ENCODE measurements around the gene RTCA.
A peak's percentile ranks its signal among the peaks of the same experiment; 100 is the strongest.
"Not testable (repeated sequence)": the region's sequence is repeated elsewhere in the genome, so short reads cannot be mapped to it uniquely, and the experiment has no call there.

Gene RTCA

DNA sequence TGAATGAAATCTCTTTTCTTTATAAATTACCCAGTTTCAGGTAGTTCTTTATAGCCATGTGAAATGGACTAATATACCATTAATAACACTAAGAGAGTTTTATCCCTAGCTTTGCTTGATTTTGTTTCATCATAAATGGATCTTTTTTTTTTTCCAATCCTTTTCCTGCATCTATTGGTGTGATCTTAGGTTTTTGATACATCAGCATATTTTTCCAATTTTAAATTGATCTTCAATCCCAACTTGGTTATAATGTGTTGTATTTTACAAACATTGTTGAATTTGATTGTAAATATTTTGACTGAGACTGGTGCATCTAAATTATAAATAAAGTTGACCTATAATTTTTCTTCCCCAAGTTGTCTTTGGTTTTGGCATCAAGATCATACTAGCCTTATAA lies 4.3 kb upstream of the RTCA start:
- no peak overlapping the region for H3K27ac ChIP-seq
- TF ChIP-seq, protein P1, sequence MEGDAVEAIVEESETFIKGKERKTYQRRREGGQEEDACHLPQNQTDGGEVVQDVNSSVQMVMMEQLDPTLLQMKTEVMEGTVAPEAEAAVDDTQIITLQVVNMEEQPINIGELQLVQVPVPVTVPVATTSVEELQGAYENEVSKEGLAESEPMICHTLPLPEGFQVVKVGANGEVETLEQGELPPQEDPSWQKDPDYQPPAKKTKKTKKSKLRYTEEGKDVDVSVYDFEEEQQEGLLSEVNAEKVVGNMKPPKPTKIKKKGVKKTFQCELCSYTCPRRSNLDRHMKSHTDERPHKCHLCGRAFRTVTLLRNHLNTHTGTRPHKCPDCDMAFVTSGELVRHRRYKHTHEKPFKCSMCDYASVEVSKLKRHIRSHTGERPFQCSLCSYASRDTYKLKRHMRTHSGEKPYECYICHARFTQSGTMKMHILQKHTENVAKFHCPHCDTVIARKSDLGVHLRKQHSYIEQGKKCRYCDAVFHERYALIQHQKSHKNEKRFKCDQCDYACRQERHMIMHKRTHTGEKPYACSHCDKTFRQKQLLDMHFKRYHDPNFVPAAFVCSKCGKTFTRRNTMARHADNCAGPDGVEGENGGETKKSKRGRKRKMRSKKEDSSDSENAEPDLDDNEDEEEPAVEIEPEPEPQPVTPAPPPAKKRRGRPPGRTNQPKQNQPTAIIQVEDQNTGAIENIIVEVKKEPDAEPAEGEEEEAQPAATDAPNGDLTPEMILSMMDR (IDR thresholded peaks at IDR 0.05) = no peak
- no peak overlapping the region for H3K4me3 ChIP-seq
- no peak for DNase-seq (ENCODE audit: low spot score)

DNA sequence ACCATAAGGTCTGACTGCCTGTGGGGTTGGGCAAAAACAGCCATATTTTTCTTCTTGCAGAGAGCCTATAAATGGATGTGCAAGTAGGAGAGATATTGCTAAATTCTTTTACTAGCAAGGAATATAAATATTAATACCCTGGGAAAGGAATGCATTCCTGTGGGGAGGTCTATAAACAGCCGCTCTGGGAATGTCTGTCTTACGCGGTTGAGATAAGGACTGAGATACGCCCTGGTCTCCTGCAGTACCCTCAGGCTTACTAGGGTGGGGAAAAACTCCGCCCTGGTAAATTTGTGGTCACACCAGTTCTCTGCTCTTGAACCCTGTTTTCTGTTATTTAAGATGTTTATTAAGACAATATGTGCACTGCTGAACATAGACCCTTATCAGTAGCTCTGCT lies 1.9 kb upstream of the RTCA start:
- not testable (repeated sequence) for H3K4me3 ChIP-seq; H3K27ac ChIP-seq; DNase-seq (ENCODE audit: low spot score)

DNA sequence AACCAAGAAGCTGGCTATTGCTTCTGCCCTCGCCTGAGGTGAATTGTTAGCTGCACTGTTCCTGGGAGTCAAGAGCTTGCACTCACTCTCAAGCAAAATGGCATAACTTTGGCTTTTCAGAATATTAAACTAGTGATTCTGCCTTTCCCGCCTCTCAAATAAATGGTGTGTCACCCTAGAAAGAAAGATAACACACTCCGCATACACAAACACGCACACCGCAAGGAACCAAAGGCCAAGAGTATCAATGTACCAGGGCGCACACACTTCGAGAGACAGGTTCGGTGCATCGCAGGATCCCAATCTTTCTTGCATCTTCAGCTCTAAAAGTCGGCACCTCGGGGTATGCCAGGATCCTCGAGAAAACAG lies 470 bp upstream of the RTCA start:
- Histone ChIP-seq H3K27ac (peak overlapping the region; percentile 63 to 76), H3K4me3 (peak overlapping the region; percentile 83)
- TF ChIP-seq, protein P1 (IDR thresholded peaks at IDR 0.05) = no peak
- no peak for DNase-seq (ENCODE audit: low spot score)

DNA sequence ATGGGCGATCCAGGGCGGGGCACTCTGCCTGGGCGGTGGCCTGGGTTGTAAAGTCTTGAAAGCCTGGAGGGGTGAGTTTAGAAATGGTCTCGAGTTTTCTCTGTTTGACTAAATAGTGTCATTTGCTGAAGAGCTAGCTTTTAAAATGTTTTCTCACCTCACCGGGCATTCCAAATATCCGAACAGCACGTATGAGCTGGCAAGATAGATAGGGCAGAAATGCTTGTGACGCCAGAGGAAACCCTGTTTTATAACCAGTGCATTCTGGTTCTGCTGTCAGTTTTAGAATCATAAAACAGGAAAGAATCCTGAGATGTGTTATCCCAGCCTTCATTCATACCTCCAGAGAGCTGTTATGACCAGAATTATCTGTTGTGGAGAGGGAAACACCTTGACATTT lies 725 bp downstream of the RTCA start:
- TF ChIP-seq, protein P1 (IDR thresholded peaks at IDR 0.05) = no peak
- no peak for DNase-seq (ENCODE audit: low spot score)
- peak overlapping the region; percentile 63 to 76 for H3K27ac ChIP-seq
- H3K4me3 ChIP-seq = peak overlapping the region; percentile 83

DNA sequence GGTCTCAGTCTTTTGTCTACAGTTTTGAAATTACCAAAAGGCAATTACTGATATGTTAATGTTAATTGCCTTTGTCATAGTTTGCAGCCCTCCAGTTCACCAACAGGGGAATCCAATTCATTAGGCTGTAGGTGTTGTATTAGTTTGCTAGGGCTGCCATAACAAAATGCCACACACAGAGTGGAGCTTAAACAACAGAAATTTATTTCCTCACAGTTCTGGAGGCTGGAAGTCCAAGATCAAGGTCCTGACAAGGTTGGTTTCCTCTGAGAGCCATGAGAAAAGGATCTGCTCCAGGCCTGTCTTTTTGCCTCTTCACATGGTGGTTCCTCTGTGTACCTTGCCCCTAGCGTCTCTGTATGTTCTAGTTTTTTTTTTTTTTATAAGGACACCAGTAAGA lies 1.3 kb downstream of the RTCA start:
- TF ChIP-seq, protein P1 (IDR thresholded peaks at IDR 0.05) = no peak
- no peak for DNase-seq (ENCODE audit: low spot score)
- Histone ChIP-seq H3K4me3 (peak overlapping the region; percentile 83), H3K27ac (no peak overlapping the region)

DNA sequence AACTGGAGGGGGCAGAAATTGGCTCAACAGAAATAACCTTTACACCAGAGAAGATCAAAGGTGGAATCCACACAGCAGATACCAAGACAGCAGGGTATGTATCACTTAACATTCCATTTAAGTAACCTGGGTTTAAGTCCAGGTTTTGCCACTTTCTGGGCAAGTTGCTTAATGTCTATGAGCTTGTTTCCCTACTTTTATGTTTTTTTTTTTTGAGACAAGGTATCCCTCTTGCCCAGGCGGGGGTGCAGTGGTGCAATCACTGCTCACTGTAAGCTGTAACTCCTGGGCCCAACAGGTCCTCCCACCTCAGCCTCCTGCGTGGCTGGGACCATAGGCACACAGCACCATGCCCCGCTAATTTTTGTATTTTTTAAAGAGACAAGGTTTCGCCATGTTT lies 2.2 kb downstream of the RTCA start:
- Histone ChIP-seq H3K27ac (no peak overlapping the region), H3K4me3 (no peak overlapping the region)
- DNase-seq (ENCODE audit: low spot score) = no peak
- TF ChIP-seq, protein P1 (IDR thresholded peaks at IDR 0.05) = no peak

DNA sequence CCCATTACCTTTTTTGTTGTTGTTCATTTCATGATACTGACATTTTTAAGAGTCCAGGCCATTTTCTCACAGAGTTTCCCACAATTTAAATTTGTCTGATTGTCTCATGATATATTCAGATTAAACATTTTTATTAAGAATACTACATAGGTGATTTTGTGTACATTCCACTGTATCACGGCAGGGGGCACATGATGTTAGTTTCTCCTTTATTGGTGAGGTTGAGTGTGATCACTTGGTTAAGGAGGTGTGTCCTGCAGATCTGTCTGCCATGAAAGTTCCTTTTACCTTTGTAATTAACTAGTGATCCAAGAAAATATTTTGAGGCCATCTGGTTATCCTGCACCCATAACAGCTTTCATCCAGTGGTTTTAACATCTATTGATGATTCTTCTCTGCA lies 11.8 kb downstream of the RTCA start:
- Histone ChIP-seq H3K27ac (no peak overlapping the region), H3K4me3 (no peak overlapping the region)
- TF ChIP-seq, protein P1 (IDR thresholded peaks at IDR 0.05) = no peak
- DNase-seq (ENCODE audit: low spot score) = no peak

DNA sequence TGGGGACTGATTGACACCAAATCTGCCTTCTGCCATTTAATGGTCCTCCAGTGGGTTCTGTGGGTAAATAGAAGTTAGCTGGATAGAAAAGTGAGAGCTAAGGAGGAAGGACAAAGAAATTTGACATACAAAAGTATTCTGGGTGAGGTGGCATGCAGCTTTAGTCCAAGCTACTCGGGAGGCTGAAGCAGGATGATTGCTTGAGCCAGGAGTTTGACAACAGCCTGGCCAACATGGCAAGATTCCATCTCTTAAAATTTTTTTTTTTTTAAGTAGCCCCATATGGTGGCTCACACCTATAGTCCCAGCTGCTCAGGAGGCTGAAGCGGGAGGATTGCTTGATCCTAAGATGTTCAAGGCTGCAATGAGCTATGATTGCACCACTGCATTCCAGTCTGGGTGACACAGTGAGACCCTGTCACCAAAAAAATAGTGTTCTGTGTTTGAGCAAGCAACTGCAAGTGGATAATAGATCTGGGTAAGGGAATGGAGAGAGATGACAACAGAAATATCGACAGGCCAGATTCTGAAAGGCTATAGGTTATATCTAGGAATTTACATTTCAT lies 13.4 kb downstream of the RTCA start:
- no peak overlapping the region for H3K4me3 ChIP-seq
- TF ChIP-seq, protein P1 (IDR thresholded peaks at IDR 0.05) = no peak
- H3K27ac ChIP-seq = no peak overlapping the region
- no peak for DNase-seq (ENCODE audit: low spot score)
